Activated CD8-positive, alpha-beta memory T cell treated with anti-CD3 and anti-CD28 coated beads, Interleukin-2, amount 50 U/mL, for 4 hours (primary cell): ENCODE results near the gene SLC19A1.

Source experiments
- DNase-seq: peaks from one replicate; pipeline ENCODE4 v3.0.0-alpha.2; 2020

The SLC19A1 gene

GRCh38 chr21:45461806-45462341 is 80.4 kb downstream of the SLC19A1 start:
- no peak for DNase-seq

DNA sequence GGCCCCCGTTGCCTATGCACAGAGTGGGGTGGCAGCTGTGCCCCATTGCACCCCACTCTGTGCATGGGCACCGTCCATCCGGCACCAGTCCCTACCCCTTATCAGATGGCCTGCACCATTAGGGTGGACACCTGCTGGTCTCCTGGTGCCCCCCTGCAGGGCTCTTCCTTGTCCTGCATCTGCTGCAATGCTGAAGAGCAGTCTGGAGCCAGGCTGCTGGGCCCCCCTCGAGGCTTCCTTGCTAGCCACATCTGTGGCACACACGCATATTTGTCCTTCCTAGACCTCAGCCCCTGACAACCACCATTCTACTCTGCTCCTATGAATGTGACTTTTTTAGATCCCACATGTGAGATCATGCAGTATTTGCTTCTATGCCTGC is 80.9 kb downstream of the SLC19A1 start:
- DNase-seq, result no peak

GRCh38 chr21:45460611-45461368 is 81.5 kb downstream of the SLC19A1 start:
- no peak for DNase-seq

- DNase-seq, result no peak
These were observed 82.2 kb downstream of the SLC19A1 start for GRCh38 chr21:45460011-45460565.

GRCh38 chr21:45459171-45460010 is 82.8 kb downstream of the SLC19A1 start:
- no peak for DNase-seq

DNA sequence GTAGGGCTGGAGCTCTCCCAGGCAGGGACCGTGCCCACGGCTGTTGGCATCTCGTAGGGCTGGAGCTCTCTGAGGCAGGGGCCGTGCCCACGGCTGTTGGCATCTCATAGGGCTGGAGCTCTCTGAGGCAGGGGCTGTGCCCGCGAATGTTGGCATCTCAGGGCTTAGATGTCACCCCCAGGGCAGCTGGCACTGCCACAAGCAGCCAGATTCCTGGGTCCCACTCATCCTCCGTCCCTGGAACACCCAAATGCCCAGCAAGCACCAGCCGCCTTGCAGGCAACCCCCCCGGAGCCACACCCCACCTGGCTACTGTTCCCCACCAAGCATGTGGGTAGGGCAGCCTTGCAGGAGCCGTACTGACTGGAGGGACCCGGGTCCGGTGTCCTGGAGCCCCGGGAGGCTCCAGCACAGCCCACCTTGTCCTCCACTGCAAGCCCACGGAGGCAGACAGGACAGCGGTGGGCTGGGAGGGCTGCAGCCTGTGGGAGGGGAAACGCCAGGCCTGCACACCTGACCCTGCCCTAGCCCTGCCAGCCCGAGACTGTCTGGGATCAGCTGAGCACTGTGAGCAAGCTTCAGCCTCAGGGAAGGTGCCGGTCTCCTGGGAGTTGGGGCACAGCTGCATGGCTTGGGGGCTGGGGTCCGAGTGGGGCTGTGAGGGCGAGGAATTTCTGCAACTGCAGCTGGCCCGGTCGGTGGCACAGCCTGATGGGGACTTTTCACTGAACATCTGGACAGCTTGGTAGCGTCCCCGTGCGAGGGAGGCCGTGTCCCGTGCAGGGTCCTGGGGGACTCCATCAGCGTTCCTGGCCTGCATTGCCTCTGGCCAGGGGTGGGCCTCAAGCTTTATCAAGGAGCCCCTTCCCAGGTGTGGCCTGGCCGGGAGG is 83.7 kb downstream of the SLC19A1 start:
- no peak for DNase-seq

DNA sequence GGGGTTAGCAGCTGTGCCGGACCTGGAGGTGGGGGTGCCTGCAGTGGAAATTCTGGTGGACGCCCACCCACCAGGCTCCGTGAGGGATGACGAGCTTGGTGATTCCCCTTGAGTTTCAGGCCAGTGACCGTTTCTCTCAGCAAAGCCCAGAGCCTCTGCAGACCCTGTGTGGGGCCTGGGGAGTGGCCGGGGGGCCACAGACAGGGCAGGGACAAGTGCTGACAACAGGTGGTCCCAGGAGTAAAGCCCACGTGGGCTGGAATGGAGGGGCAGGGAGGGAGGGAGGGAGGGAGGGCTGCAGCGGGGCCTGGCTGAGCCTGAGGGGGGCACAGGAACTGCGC is 84.4 kb downstream of the SLC19A1 start:
- DNase-seq, result no peak

DNA sequence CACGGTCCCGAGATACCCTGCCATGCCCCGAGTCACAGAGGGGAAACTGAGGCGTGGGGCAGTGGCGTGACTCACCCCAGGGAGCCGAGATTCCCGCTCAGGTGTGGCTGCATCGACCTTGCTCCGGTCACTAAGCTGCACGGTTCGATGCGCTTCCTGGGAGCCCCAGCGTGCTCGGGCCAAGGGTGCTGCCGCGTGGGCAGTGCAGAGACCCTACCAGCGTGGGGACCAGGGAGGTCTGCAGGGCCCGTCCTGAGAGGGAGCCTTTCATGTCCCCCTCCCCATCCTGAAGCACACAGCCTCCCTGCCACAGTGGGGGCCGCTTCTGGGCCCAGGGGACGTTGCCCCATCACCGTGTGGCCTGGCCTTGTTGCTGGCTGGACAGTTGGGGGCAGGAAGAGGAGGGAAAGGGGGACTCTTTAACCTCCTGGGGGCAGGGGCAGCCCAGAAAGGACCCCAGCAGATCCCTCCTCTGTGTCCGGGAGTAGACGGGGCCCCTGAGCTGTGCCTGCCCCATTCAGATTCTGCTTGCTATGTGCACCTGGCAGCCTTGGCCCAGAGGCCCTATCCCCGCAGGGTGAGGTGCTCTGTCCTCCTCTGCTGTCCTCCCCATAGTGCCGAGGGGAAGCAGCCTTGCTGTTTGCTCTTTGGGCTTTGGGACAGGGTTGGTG is 84.9 kb downstream of the SLC19A1 start:
- no peak for DNase-seq

DNA sequence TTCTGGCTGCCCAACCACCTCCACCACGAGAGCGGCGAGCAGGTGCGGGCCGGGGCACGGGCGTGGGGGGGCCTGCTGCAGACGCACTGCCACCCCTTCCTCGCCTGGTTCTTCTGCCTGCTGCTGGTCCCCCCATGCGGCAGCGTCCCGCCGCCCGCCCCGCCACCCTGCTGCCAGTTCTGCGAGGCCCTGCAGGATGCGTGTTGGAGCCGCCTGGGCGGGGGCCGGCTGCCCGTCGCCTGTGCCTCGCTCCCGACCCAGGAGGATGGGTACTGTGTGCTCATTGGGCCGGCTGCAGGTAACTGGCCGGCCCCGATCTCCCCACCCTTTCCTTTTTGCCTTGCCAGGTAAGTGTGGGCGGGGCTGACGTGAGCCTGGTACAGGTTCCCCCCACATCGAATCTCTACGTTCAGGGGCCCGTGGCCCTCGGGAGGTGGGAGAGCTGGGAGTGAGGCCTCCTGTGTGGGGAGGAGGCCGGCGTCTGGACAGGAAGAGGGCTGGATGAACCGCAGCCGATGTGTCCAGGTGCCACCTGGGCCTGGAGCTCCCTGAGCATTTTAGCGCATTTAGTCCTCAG is 85.6 kb downstream of the SLC19A1 start:
- DNase-seq, result no peak

DNA sequence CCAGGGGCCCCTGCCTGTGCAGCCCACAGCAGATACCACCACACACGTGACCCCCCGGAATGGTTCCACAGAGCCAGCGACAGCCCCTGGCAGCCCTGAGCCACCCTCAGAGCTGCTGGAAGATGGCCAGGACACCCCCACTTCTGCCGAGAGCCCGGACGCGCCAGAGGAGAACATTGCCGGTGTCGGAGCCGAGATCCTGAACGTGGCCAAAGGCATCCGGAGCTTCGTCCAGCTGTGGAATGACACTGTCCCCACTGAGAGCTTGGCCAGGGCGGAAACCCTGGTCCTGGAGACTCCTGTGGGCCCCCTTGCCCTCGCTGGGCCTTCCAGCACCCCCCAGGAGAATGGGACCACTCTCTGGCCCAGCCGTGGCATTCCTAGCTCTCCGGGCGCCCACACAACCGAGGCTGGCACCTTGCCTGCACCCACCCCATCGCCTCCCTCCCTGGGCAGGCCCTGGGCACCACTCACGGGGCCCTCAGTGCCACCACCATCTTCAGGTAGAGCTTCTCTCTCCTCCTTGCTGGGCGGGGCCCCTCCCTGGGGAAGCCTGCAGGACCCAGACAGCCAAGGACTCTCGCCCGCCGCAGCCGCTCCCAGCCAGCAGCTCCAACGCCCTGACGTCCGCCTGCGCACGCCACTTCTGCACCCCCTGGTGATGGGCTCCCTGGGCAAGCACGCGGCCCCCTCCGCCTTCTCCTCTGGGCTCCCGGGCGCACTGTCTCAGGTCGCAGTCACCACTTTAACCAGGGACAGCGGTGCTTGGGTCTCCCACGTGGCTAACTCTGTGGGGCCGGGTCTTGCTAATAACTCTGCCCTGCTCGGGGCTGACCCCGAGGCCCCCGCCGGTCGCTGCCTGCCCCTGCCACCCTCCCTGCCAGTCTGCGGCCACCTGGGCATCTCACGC is 86.3 kb downstream of the SLC19A1 start:
- DNase-seq, result no peak

DNA sequence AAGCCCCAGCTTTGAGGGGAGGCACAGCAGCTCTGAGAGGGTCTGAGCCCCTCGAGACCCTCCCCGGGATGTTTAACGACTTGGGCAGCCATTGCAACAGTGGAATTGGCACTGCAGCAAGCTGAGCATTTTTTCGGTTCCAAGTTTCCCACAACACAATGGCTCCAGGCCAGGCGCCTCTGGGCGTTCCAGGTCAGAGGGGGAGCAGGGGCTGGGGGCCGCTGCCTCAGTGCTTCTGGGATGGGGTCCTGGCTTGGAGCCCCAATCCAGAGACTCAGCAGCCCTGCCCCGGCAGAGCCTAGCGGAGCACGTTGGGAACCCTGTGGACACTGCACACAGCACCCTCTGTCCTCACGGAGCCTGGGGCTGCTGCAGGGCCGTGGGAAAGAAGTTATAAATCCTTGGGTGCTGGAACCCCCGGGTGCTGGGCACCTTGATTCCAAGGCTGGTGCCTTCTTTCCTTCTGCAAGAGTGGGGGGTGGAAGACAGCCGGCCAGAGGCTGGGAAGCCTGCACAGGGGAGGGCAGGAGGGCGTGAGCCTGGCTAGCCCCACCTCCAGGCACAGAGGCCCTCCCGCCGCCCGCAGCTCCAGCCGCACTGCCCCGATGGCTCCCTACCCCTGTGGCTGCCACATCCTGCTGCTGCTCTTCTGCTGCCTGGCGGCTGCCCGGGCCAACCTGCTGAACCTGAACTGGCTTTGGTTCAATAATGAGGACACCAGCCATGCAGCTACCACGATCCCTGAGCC is 87.1 kb downstream of the SLC19A1 start:
- no peak for DNase-seq

DNA sequence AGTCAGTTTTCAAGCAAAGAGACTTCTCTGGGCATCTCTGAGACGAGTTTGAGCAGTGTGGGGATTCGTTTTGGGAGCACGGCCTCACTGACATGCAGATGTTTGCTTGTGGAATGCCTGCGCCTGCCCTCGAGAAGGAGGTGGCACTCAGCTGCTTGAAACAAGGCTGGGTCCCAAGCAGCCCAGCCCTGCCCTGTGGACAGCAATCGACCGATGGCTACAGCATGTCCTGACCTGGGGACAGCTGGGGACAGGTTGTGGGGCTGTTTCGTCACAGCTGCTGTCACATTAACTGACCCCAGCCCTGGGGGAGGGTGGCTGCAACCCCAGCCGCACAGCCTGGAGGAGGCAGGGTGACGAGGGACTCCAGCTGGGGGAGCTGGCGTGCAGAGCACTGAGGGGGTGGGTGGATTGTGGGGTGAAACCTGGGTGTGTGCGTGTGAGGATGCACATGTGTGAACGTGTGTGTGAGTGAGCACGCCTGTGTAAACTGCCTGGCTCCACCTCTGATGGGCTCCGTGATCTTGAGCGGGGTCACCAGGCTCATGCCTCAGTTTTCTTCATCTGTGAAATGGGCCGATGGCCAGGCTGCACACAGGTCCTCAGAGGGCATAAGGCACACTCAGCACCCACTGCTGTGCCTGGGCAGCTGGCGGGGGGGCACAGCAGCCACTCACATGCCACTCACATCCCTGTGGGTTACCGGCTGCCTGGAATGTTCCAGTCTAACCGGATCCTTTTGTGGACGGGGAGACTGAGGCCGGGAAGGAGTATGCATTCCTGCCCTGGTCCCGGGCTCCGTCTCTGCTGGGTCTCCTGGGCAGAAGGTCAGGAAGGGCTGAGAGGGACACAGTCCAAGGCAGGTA is 87.9 kb downstream of the SLC19A1 start:
- DNase-seq, result no peak

DNA sequence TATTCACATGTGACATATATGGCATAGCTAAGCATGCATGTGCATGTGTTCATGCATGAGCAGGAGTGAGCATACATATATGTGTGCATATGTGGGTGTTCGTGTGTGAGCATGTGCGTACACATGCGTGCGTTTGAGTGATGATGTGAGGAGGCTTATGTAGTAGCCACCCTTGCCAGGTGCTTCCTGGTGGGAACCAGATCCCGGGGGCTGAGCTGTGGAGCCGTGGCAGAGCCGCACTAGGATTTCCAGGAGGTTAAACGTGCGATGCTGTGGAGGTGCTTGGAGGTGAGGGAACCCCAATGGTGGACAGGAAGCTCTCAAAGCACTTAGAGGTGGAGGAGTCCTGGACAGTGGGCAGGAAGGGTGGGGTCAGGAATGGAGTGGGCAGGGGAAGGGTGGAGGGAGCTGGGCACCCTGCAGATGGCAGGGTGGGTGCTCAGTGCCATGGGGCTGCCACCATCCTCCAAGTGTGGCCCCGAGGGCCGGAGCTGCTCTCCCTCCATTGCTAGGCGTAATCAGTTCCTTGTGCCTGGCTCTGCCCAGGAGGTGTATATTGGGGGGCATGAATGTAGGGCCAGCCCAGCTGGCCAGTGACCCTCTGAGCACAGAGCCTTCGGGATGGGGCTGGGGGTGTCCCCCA is 88.8 kb downstream of the SLC19A1 start:
- DNase-seq, result no peak

DNA sequence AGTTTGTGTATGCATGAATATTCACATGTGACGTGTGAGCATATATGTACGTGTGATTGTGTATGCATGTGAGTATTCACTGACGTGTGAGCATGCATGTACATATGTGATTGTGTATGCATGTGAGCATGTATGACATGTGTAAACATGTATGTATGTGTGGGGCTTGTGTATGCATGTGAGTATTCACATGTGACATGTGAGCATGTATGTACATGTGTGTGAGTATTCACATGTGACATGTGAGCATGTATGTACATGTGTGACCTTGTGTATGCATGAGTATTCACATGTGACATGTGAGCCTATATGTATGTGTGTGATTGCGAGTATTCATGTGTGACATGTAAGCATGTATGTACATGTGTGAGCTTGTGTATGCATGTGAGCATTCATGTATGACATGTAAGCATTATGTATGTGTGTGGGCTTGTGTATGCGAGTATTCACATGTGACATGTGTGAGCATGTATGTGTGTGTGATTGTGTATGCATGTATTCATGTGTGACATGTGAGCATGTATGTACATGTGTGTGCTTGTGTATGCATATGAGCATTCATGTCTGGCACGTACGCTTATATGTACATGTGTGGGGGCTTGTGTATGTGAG is 89.4 kb downstream of the SLC19A1 start:
- no peak for DNase-seq

GRCh38 chr21:45451771-45452182 is 90.5 kb downstream of the SLC19A1 start:
- no peak for DNase-seq

DNA sequence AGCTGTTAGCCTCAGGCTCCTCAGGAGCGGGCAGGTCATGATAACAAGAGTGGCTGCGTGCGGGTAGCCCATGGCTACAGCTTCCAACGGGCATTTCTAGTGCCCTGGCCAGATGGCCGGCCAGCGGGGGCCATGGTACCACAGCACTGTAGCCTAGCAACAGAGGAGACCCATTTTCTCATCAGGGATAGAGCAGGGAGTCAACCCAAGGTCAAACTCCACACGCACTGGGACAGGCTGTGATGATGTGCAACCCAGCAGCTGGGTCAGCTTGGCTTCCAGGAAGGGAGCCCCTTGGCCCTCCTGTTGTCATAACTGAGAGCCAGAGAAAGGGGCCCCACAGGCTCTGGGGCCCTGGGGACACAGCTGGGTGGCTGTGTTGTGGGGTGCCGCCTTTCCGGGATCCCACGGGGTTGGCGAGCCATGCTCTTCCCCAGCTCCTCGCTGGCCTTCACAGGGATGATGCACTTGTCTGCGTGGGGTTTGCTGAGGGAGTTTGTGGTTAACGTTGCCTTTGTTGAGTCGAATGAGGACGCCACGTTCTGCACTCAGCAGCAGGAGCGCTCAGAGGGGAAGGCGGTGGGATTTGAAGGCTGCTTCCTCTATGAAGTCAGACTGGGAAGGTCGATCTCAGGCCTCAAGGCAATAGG is 91.0 kb downstream of the SLC19A1 start:
- no peak for DNase-seq

DNA sequence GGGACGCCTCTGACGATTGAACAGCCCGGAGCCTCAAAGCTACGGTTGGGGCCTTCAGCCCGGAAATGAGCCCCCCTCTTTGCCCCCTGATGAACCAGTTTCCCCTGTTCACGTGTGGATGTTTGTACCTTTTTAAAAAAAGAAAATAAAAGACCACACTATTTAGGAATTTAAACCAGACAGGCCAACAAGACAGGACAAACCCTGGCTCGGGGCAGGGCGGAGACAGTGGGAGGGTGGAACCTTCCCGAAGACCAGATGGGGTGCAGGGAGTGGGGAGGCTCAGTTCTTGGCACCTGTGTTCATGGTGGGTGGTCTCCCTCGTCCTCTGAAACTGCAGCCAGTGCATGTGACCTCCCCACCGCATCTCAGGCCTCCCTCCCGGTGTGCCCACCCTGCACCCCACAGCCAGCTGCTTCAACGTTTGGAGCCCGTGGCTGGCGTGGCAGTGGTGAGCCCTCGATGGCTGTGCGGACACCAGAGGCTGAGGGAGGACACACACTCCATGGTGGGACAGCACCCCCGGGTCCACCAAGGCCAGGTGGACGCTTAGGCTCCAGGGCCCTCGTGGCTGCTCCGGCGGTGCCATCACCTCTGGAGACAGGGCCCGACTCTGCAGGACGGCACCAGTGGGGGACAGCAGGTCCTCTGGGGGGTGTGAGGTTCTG is 91.7 kb downstream of the SLC19A1 start:
- DNase-seq, result no peak
